SK-N-SH (cell line): Measurements from ENCODE around the gene ASTL. TPM values are rescaled to one million over a fixed set of nuclear protein-coding genes. Genes with fewer than 3 reads are reported as not detected.

Source experiments
- CTCF ChIA-PET: fragments of 300-600, 350-600 bp; formaldehyde crosslinking; extraction: SDS; loops from one replicate; lab custom pipeline; 2021; lab: Yijun Ruan, JAX
- POLR2A ChIA-PET: fragments of 350-600 bp; sonication (Branson Sonifier 250); formaldehyde crosslinking; extraction: SDS; loops from one replicate; lab custom pipeline; 2020; ENCODE audit warnings: antibody characterized with exemption, inconsistent platforms; lab: Yijun Ruan, JAX
- DNase-seq: peaks from one replicate; pipeline ENCODE4 v3.0.0; 2012
- H2AFZ ChIP-seq: fragments of 200-600 bp; sonication (generic); 2 replicates; pipeline ENCODE4 v1.8.1; 2016; ENCODE audit warnings: antibody characterized with exemption, mild to moderate bottlenecking, low read depth
- H3F3A ChIP-seq: fragments of 200-600 bp; sonication (generic); replicated peaks from 2 replicates; pipeline ENCODE3; 2016; ENCODE audit warnings: antibody characterized with exemption, mild to moderate bottlenecking; ENCODE audit not compliant: insufficient read depth
- H3K27ac ChIP-seq, 2 experiments: fragments of 200-500 bp in 1 of 2; fragments of 200-600 bp in 1 of 2; sonication (Bioruptor generic) in 1 of 2; sonication (generic), shearing (Covaris generic) in 1 of 2; 2 replicates each; pipeline versions ENCODE4 v1.5.1 to v1.6.1; 2014 to 2016; ENCODE audit warnings: low read depth in 2 of 2, inconsistent platforms in 1 of 2, low read length in 1 of 2, mild to moderate bottlenecking in 1 of 2, mixed read lengths in 1 of 2
- H3K27me3 ChIP-seq: fragments of 200-600 bp; sonication (generic), shearing (Covaris generic); 2 replicates; pipeline ENCODE4 v1.6.1; 2016; ENCODE audit warnings: mixed run types; ENCODE audit not compliant: insufficient read depth
- H3K36me3 ChIP-seq, 2 experiments: fragments of 200-500 bp in 1 of 2; fragments of 200-600 bp in 1 of 2; sonication (Bioruptor generic) in 1 of 2; sonication (generic) in 1 of 2; replicated peaks in 1 of 2; 2 replicates each; pipeline versions ENCODE3 to v1.5.1; 2014 to 2016; ENCODE audit warnings: low read length in 1 of 2, mild to moderate bottlenecking in 1 of 2; ENCODE audit not compliant: insufficient read depth in 2 of 2, control insufficient read depth in 1 of 2
- H3K4me1 ChIP-seq, 2 experiments: fragments of 200-500 bp in 1 of 2; fragments of 200-600 bp in 1 of 2; sonication (Bioruptor generic) in 1 of 2; sonication (generic), shearing (Covaris generic) in 1 of 2; 2 replicates each; pipeline versions ENCODE4 v1.5.1 to v1.6.1; 2014 to 2016; ENCODE audit warnings: low read depth in 1 of 2, low read length in 1 of 2, mixed run types in 1 of 2; ENCODE audit not compliant: insufficient read depth in 2 of 2, control insufficient read depth in 1 of 2
- H3K4me2 ChIP-seq: fragments of 200-600 bp; sonication (generic), shearing (Covaris generic); 2 replicates; pipeline ENCODE4 v1.6.1; 2017; ENCODE audit warnings: mixed run types
- H3K4me3 ChIP-seq, 2 experiments: fragments of 200-500 bp in 1 of 2; fragments of 200-600 bp in 1 of 2; sonication (Bioruptor generic) in 1 of 2; sonication (generic), shearing (Covaris generic) in 1 of 2; 2 replicates each; pipeline versions ENCODE4 v1.5.1 to v1.8.1; 2014 to 2016; ENCODE audit warnings: low read depth in 2 of 2, inconsistent platforms in 1 of 2, low read length in 1 of 2, mild to moderate bottlenecking in 1 of 2, mixed read lengths in 1 of 2, moderate library complexity in 1 of 2
- H3K79me2 ChIP-seq: fragments of 200-600 bp; sonication (generic); 2 replicates; pipeline ENCODE4 v1.8.1; 2017; ENCODE audit warnings: mild to moderate bottlenecking; ENCODE audit not compliant: insufficient read depth
- H3K9ac ChIP-seq: fragments of 200-600 bp; sonication (generic); 2 replicates; pipeline ENCODE4 v1.6.1; 2017; ENCODE audit warnings: mixed run types
- H3K9me2 ChIP-seq: fragments of 200-600 bp; sonication (generic); 2 replicates; pipeline ENCODE4 v1.6.1; 2017; ENCODE audit warnings: mixed run types
- H3K9me3 ChIP-seq: fragments of 200-600 bp; sonication (generic); 2 replicates; pipeline ENCODE4 v1.6.1; 2017; ENCODE audit warnings: mixed run types, mild to moderate bottlenecking, moderate library complexity
- H4K20me1 ChIP-seq: fragments of 200-600 bp; sonication (generic); 2 replicates; pipeline ENCODE4 v1.6.1; 2017; ENCODE audit warnings: mild to moderate bottlenecking, mixed run types; ENCODE audit not compliant: insufficient read depth
- CHD2 ChIP-seq: fragments of 150-350 bp; IDR thresholded peaks from 2 replicates; pipeline ENCODE4 v1.6.1; 2018; ENCODE audit warnings: low read length; ENCODE audit not compliant: partially characterized antibody
- ELF1 ChIP-seq: IDR thresholded peaks from 2 replicates; pipeline ENCODE4 v1.4.0; 2012
- EP300 ChIP-seq, 2 experiments: IDR thresholded peaks; 2 replicates each; pipeline versions ENCODE4 v1.4.0 to v1.6.1; 2012; ENCODE audit warnings: borderline replicate concordance in 1 of 2, low read depth in 1 of 2, low read length in 1 of 2
- EZH2phosphoT487 ChIP-seq: fragments of 200-600 bp; sonication (generic); IDR thresholded peaks from 2 replicates; pipeline ENCODE4 v1.6.1; 2017; ENCODE audit warnings: low read depth, mixed run types, mild to moderate bottlenecking, antibody characterized with exemption, moderate library complexity, borderline replicate concordance
- FOSL2 ChIP-seq: IDR thresholded peaks from 2 replicates; pipeline ENCODE4 v1.4.0; 2012; ENCODE audit warnings: low read depth, mild to moderate bottlenecking, moderate library complexity, borderline replicate concordance
- GATA2 ChIP-seq: sonication (generic); formaldehyde crosslinking; IDR thresholded peaks from 2 replicates; pipeline ENCODE4 v1.5.0; 2020; ENCODE audit warnings: mild to moderate bottlenecking, missing genetic modification reagents
- MXI1 ChIP-seq: IDR thresholded peaks from 2 replicates; pipeline ENCODE4 v1.6.1; 2012; ENCODE audit warnings: mild to moderate bottlenecking, low read depth, low read length, improper control_type of control experiment
- PBX3 ChIP-seq: IDR thresholded peaks from 2 replicates; pipeline ENCODE4; 2012
- POLR2AphosphoS5 ChIP-seq: IDR thresholded peaks from 2 replicates; pipeline ENCODE4 v1.6.1; 2012; ENCODE audit warnings: low read depth, low read length
- REST ChIP-seq: IDR thresholded peaks from 2 replicates; pipeline ENCODE4 v1.6.1; 2012; ENCODE audit warnings: mild to moderate bottlenecking, low read depth, low read length, moderate library complexity
- SIN3A ChIP-seq: IDR thresholded peaks from 2 replicates; pipeline ENCODE4 v1.6.1; 2012; ENCODE audit warnings: low read depth, mild to moderate bottlenecking, low read length, moderate library complexity, borderline replicate concordance
- TAF1 ChIP-seq: IDR thresholded peaks from 2 replicates; pipeline ENCODE4 v1.6.1; 2012; ENCODE audit warnings: low read depth, mild to moderate bottlenecking, low read length, moderate library complexity, borderline replicate concordance
- USF1 ChIP-seq: IDR thresholded peaks from 2 replicates; pipeline ENCODE4 v1.4.0; 2012; ENCODE audit warnings: low read depth, borderline replicate concordance
- ZBTB33 ChIP-seq: IDR thresholded peaks from 2 replicates; pipeline ENCODE4 v1.4.0; 2012; ENCODE audit warnings: low read depth, borderline replicate concordance
- WGBS: methylation state at CpG from one replicate; pipeline ENCODE4 v1.1.6; 2017; ENCODE audit warnings: low lambda C conversion rate; 5-methylcytosine and 5-hydroxymethylcytosine counted together
- polyA plus RNA-seq, 3 experiments: library from polyadenylated mRNA; depleted of rRNA; stranded (reverse); fragments of >200 nt; gene quantifications; 2 replicates each; pipeline ENCODE4 v1.2.3, GENCODE V29; 2012

The ASTL gene
- polyA plus RNA-seq, 1 of the 3 experiments (the other 2 are of a cell fraction): not detected

GRCh38 chr2:96146153-96146880 is 8.0 kb upstream of the ASTL start:
- Histone ChIP-seq H3K4me2 (peak overlapping the region; percentile 69), H3K27me3 (no peaks in the 10 kb centered on the region), H3K9me3 (no peaks in the 10 kb centered on the region), H3K4me1 (peaks cover 33 to 58% of the 10 kb centered on the region in 2 experiments), H3K36me3 (no peaks in the 10 kb centered on the region), H3K4me3 (no peak overlapping the region; a peak in 1 of 4 replicates), H2AFZ (peak overlapping the region; percentile 37; the same call in 1 of the 2 replicates), H3F3A (peaks cover 29% of the 10 kb centered on the region), H3K27ac (peak overlapping the region; percentile 88 to 95), H3K9me2 (no peaks in the 10 kb centered on the region), H3K79me2 (peaks cover 12% of the 10 kb centered on the region; the same call in 1 of the 2 replicates), H3K9ac (peak overlapping the region; percentile 62; the same call in 1 of the 2 replicates), H4K20me1 (no peaks in the 10 kb centered on the region)
- peak; percentile 57 for DNase-seq
- TF ChIP-seq ZBTB33: no peak
- TF ChIP-seq EP300 (IDR thresholded peaks at IDR 0.05; ENCODE audit: borderline replicate concordance in 1 of 2, low read depth in 1 of 2, low read length in 1 of 2): no peak
- TF ChIP-seq GATA2 (CRISPR knock-in tag): no peak
- no peak for TF ChIP-seq CHD2
- TF ChIP-seq SIN3A: no peak
- ChIA-PET POLR2A (no interaction called here), CTCF (interaction anchor here (0.9 to 4.4 kb wide), 8 partner anchors 8 to 154 kb away, joined by 3 to 28 read pairs (median 6); partner anchors contain the start of genes ADRA2B, ASTL and CIAO1)
- WGBS: 45% methylated on average over 6 of the region's 20 CpGs

- H3K9me3 ChIP-seq: no peaks in the 10 kb centered on the region
- H3K9me2 ChIP-seq: no peaks in the 10 kb centered on the region
- H3K27ac ChIP-seq: peak overlapping the region; percentile 88 to 95
- CTCF ChIA-PET: interaction anchor here (0.9 to 4.4 kb wide), 6 partner anchors 13 to 153 kb away, joined by 3 to 28 read pairs (median 6); partner anchors contain the start of genes ADRA2B and CIAO1
- H3K4me2 ChIP-seq: peak overlapping the region; percentile 69; the same call in 1 of the 2 replicates
- peaks cover 33 to 58% of the 10 kb centered on the region in 2 experiments for H3K4me1 ChIP-seq
- WGBS: 58% methylated on average over 3 of the region's 3 CpGs
- POLR2A ChIA-PET: no interaction called here
- H3K4me3 ChIP-seq: no peak overlapping the region
- TF ChIP-seq TAF1 (no peak), FOSL2 (no peak), POLR2AphosphoS5 (no peak), REST (no peak), MXI1 (no peak), USF1 (no peak), ELF1 (no peak), PBX3 (no peak), ZBTB33 (no peak), EZH2phosphoT487 (no peak)
- no peak overlapping the region for H2AFZ ChIP-seq
- no peaks in the 10 kb centered on the region for H3K27me3 ChIP-seq
- peak overlapping the region; percentile 62; the same call in 1 of the 2 replicates for H3K9ac ChIP-seq
- H3F3A ChIP-seq: peaks cover 29% of the 10 kb centered on the region
- no peaks in the 10 kb centered on the region for H3K36me3 ChIP-seq
- H3K79me2 ChIP-seq: peaks cover 12% of the 10 kb centered on the region; the same call in 1 of the 2 replicates
- DNase-seq: no peak
- no peaks in the 10 kb centered on the region for H4K20me1 ChIP-seq
These were observed 7.5 kb upstream of the ASTL start for GRCh38 chr2:96145848-96146152.
